ENCODE measurements around the gene C16orf87. TPM values are rescaled to one million over a fixed set of nuclear protein-coding genes. Genes with fewer than 3 reads are reported as not detected.

The C16orf87 gene
- polyA plus RNA-seq, 2 of the 4 experiments (the other 2 are of a cell fraction) = 10.8 to 17.1 TPM

DNA sequence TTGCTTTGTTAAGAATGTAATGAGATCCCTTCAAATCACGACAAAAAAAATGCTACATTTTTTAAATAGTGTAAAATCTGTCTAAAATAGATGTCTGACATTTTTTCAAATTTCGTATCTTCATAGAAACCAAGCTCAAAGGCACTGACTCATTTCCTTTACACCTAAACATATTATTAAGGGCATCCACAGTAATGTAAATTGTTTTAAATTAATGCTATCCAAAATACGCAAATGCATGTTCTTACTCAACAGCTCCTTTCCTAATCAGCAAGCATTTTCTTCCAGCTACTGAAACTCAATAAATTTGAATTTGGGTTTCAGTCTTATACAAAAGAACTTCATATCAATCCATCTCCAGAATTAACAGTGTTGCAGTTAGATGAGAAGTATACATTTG lies 4.3 kb downstream of the C16orf87 start:
- POLR2A ChIA-PET = no interaction called here
- Histone ChIP-seq H3K4me1 (peaks cover 18% of the 10 kb centered on the region; the same call in 2 of the 3 replicates), H3K9me3 (no peaks in the 10 kb centered on the region), H3K27ac (no peak overlapping the region), H3K4me3 (no peak overlapping the region), H3K4me2 (no peak overlapping the region)
- no peak for ATAC-seq
- no peak for DNase-seq (ENCODE audit: low read depth in 1 of 2, low spot score in 1 of 2)
- no peak for TF ChIP-seq ZNF302 (CRISPR knock-in tag; IDR thresholded peaks at IDR 0.05)
- no peak for TF ChIP-seq NR3C1 (IDR thresholded peaks at IDR 0.05)
- TF ChIP-seq SREBF2 (IDR thresholded peaks at IDR 0.05) = no peak
- no peak for TF ChIP-seq RAD21 (conservative IDR thresholded peaks at IDR 0.05 in 1 of 2, IDR thresholded peaks at IDR 0.05 in 1 of 2)
- no peak for TF ChIP-seq FOSL2 (IDR thresholded peaks at IDR 0.05)
- TF ChIP-seq FOSL2 (CRISPR knock-in tag; IDR thresholded peaks at IDR 0.05) = no peak
- TF ChIP-seq CHD2 (IDR thresholded peaks at IDR 0.05; ENCODE audit: low read length, partially characterized antibody) = no peak
- TF ChIP-seq RARB (CRISPR knock-in tag; IDR thresholded peaks at IDR 0.05) = no peak
- no peak for TF ChIP-seq HOXA7 (CRISPR knock-in tag; IDR thresholded peaks at IDR 0.05)
- TF ChIP-seq JUNB (IDR thresholded peaks at IDR 0.05) = no peak
- TF ChIP-seq PHF8 (IDR thresholded peaks at IDR 0.05; ENCODE audit: borderline replicate concordance, low read depth) = no peak
- CTCF ChIA-PET = no interaction called here
- FAIRE-seq = no peak
- WGBS (ENCODE audit: missing lambda C conversion rate) = 88% methylated on average over 3 of the region's 3 CpGs

DNA sequence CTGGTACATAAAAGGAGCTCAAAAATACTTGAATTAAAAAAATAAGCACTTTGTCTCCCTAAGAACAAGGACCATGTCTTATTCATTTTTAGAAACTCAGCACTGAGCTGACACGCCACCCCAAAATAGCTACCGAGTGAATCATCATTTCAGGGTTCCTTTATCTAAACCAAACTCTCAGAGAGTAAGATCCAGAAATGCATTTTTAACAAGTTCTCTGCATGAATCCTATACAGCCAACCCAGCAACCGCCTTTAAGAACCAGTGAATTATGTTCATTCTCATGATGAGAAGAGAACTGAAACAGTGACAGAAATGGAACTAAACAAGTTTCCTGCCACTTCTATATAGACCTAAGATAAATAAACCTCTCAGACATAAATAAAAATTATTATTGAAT lies 8.7 kb downstream of the C16orf87 start:
- no peak for DNase-seq (ENCODE audit: low read depth in 1 of 2, low spot score in 1 of 2)
- CTCF ChIA-PET = interaction anchor here (1.4 kb wide), 1 partner anchor 21 kb away, joined by 3 read pairs; no protein-coding TSS in a partner anchor
- Histone ChIP-seq H3K4me2 (no peak overlapping the region), H3K27ac (no peak overlapping the region), H3K4me1 (peaks cover 6% of the 10 kb centered on the region; the same call in 2 of the 3 replicates), H3K9me3 (no peaks in the 10 kb centered on the region), H3K4me3 (no peak overlapping the region)
- TF ChIP-seq FOSL2 (IDR thresholded peaks at IDR 0.05) (no peak), FOSL2 (CRISPR knock-in tag; IDR thresholded peaks at IDR 0.05) (no peak), RCOR1 (IDR thresholded peaks at IDR 0.05; ENCODE audit: low read depth, low read length) (no peak), HEYL (CRISPR knock-in tag; IDR thresholded peaks at IDR 0.05) (no peak), TFCP2L1 (CRISPR knock-in tag; IDR thresholded peaks at IDR 0.05) (no peak), CBX2 (IDR thresholded peaks at IDR 0.05; ENCODE audit: borderline replicate concordance, low read depth) (no peak), RARB (CRISPR knock-in tag; IDR thresholded peaks at IDR 0.05) (no peak), RAD21 (conservative IDR thresholded peaks at IDR 0.05 in 1 of 2, IDR thresholded peaks at IDR 0.05 in 1 of 2) (no peak)
- TF ChIP-seq, protein P1, sequence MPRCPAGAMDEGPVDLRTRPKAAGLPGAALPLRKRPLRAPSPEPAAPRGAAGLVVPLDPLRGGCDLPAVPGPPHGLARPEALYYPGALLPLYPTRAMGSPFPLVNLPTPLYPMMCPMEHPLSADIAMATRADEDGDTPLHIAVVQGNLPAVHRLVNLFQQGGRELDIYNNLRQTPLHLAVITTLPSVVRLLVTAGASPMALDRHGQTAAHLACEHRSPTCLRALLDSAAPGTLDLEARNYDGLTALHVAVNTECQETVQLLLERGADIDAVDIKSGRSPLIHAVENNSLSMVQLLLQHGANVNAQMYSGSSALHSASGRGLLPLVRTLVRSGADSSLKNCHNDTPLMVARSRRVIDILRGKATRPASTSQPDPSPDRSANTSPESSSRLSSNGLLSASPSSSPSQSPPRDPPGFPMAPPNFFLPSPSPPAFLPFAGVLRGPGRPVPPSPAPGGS (IDR thresholded peaks at IDR 0.05) = no peak
- TF ChIP-seq, protein P2, sequence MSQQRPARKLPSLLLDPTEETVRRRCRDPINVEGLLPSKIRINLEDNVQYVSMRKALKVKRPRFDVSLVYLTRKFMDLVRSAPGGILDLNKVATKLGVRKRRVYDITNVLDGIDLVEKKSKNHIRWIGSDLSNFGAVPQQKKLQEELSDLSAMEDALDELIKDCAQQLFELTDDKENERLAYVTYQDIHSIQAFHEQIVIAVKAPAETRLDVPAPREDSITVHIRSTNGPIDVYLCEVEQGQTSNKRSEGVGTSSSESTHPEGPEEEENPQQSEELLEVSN (IDR thresholded peaks at IDR 0.05; ENCODE audit: borderline replicate concordance, low read depth) = no peak
- FAIRE-seq = no peak
- no peak for ATAC-seq
- WGBS (ENCODE audit: missing lambda C conversion rate) = 92% methylated on average over 3 of the region's 3 CpGs
- POLR2A ChIA-PET = interaction anchor here (0.6 kb wide), 1 partner anchor 1405 kb away, joined by 3 read pairs; no protein-coding TSS in a partner anchor

DNA sequence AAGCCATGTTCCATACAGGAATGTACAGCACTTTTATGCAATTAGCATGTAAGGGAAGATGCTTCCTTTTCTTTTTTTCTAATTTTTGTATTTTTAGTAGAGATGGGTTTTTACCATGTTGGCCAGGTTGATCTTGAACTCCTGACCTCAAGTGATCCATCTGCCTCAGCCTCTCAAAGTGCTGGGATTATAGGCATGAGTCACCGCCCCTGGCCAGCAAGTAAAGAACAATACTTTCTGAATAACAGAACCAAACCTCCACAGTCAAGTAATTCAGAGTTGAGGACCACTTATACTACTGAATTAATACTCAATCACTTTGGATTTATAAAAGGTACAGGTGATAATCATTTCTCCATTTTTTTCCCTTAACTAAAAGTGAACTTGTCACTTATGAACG lies 13.0 kb downstream of the C16orf87 start:
- WGBS (ENCODE audit: missing lambda C conversion rate) = 55% methylated on average over 2 of the region's 2 CpGs

More for the DNA sequence above, 13.0 kb downstream of the C16orf87 start:
- TF ChIP-seq FOSL2 (IDR thresholded peaks at IDR 0.05) (no peak), FOSL2 (CRISPR knock-in tag; IDR thresholded peaks at IDR 0.05) (0 out of 2 replicates have a peak, but pooled peaks have one; percentile 26), ESRRA (IDR thresholded peaks at IDR 0.05; ENCODE audit: borderline replicate concordance, low read length) (no peak), RCOR1 (IDR thresholded peaks at IDR 0.05; ENCODE audit: low read depth, low read length) (no peak), CHD2 (IDR thresholded peaks at IDR 0.05; ENCODE audit: low read length, partially characterized antibody) (no peak)
- TF ChIP-seq, protein P3, sequence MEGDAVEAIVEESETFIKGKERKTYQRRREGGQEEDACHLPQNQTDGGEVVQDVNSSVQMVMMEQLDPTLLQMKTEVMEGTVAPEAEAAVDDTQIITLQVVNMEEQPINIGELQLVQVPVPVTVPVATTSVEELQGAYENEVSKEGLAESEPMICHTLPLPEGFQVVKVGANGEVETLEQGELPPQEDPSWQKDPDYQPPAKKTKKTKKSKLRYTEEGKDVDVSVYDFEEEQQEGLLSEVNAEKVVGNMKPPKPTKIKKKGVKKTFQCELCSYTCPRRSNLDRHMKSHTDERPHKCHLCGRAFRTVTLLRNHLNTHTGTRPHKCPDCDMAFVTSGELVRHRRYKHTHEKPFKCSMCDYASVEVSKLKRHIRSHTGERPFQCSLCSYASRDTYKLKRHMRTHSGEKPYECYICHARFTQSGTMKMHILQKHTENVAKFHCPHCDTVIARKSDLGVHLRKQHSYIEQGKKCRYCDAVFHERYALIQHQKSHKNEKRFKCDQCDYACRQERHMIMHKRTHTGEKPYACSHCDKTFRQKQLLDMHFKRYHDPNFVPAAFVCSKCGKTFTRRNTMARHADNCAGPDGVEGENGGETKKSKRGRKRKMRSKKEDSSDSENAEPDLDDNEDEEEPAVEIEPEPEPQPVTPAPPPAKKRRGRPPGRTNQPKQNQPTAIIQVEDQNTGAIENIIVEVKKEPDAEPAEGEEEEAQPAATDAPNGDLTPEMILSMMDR (IDR thresholded peaks at IDR 0.05) = no peak
- no peak for DNase-seq (ENCODE audit: low read depth in 1 of 2, low spot score in 1 of 2)
- ChIA-PET POLR2A (no interaction called here), CTCF (interaction anchor here (1.1 kb wide), 1 partner anchor 35 kb away, joined by 4 read pairs; no protein-coding TSS in a partner anchor)
- no peak for ATAC-seq
- Histone ChIP-seq H3K9me3 (peaks cover 13% of the 10 kb centered on the region; the same call in 1 of the 3 replicates), H3K4me2 (no peak overlapping the region), H3K4me1 (no peaks in the 10 kb centered on the region; the same call in 2 of the 3 replicates), H3K27ac (no peak overlapping the region), H3K4me3 (no peak overlapping the region)
- FAIRE-seq = no peak
